B cell (primary cell): ENCODE results near the gene ZNF831. TPM values are rescaled to one million over a fixed set of nuclear protein-coding genes. Genes with fewer than 3 reads are reported as not detected.

Experiments used
- ATAC-seq: fragments of 200-7000 bp; cut with Tn5 transposase; one replicate; pipeline ENCODE4 v1.10.0; 2021; ENCODE audit warnings: low read depth, mild to moderate bottlenecking, moderate number of reproducible peaks, moderate library complexity
- CTCF ChIA-PET: fragments of 350-600 bp; sonication (Branson Sonifier 250); formaldehyde crosslinking; loops from one replicate; lab custom pipeline; 2021; ENCODE audit warnings: antibody characterized with exemption, inconsistent platforms; lab: Charles Lee
- POLR2A ChIA-PET: fragments of 350-600 bp; sonication (Branson Sonifier 250); formaldehyde crosslinking; loops from one replicate; lab custom pipeline; 2021; ENCODE audit warnings: antibody characterized with exemption; lab: Charles Lee
- DNase-seq: peaks from one replicate; pipeline ENCODE4 v3.0.0; 2013
- H2AFZ ChIP-seq: 2 replicates; pipeline ENCODE4 v1.6.1; 2012; ENCODE audit warnings: mild to moderate bottlenecking, low read depth, low read length; ENCODE audit not compliant: insufficient read depth, poor library complexity, severe bottlenecking
- H3K27ac ChIP-seq, 2 donors: 1 replicate in 1 of 2; 2 replicates in 1 of 2; pipeline ENCODE4 v1.5.1; 2012 to 2013; ENCODE audit warnings: low read length in 2 of 2, mild to moderate bottlenecking in 2 of 2, moderate library complexity in 1 of 2
- H3K27me3 ChIP-seq, 4 experiments: fragments of 200-600 bp in 1 of 4; sonication (generic) in 1 of 4; replicated peaks in 1 of 4; 1 replicate in 2 of 4; 2 replicates in 2 of 4; pipeline versions ENCODE4 v1.6.1 to v1.7.0; 2013 to 2016; ENCODE audit warnings: low read length in 3 of 4, mild to moderate bottlenecking in 2 of 4, mixed read lengths in 1 of 4, moderate library complexity in 1 of 4; ENCODE audit not compliant: insufficient read depth in 4 of 4, control insufficient read depth in 3 of 4; ENCODE audit errors: control extremely low read depth in 1 of 4
- H3K36me3 ChIP-seq, 2 experiments: replicated peaks in 1 of 2; 1 replicate in 1 of 2; 2 replicates in 1 of 2; pipeline versions ENCODE4 v1.6.1 to v1.7.1; 2013; ENCODE audit warnings: low read length in 1 of 2; ENCODE audit not compliant: insufficient read depth in 2 of 2, control insufficient read depth in 1 of 2; ENCODE audit errors: control extremely low read depth in 1 of 2, extremely low read depth in 1 of 2
- H3K4me1 ChIP-seq, 2 donors: fragments of 200-600 bp in 1 of 2; sonication (generic) in 1 of 2; 1 replicate in 1 of 2; 2 replicates in 1 of 2; pipeline versions ENCODE4 v1.5.1 to v1.6.1; 2013 to 2017; ENCODE audit warnings: low read length in 2 of 2; ENCODE audit not compliant: control insufficient read depth in 2 of 2, insufficient read depth in 2 of 2
- H3K4me2 ChIP-seq: replicated peaks from 2 replicates; pipeline ENCODE3; 2012; ENCODE audit warnings: mild to moderate bottlenecking, low read depth, low read length; ENCODE audit not compliant: poor library complexity, severe bottlenecking
- H3K4me3 ChIP-seq, 5 experiments: fragments of 200-600 bp in 1 of 5; sonication (generic) in 1 of 5; 1 replicate in 3 of 5; 2 replicates in 2 of 5; pipeline versions ENCODE4 v1.5.1 to v1.7.0; 2011 to 2016; ENCODE audit warnings: low read length in 4 of 5, mild to moderate bottlenecking in 4 of 5, low read depth in 2 of 5, control low read depth in 1 of 5, moderate library complexity in 1 of 5; ENCODE audit not compliant: insufficient read depth in 1 of 5; ENCODE audit errors: control extremely low read depth in 1 of 5, extremely low read depth in 1 of 5
- H3K79me2 ChIP-seq: fragments of 200-600 bp; sonication (generic); one replicate; pipeline ENCODE4 v1.6.0; 2016; ENCODE audit warnings: low read length; ENCODE audit not compliant: control insufficient read depth, insufficient read depth
- H3K9ac ChIP-seq: fragments of 200-600 bp; sonication (generic); 2 replicates; pipeline ENCODE4 v1.6.1; 2017; ENCODE audit warnings: mild to moderate bottlenecking, low read length, moderate library complexity
- H3K9me3 ChIP-seq, 3 donors: one replicate each; pipeline versions ENCODE4 v1.6.1 to v1.7.1; 2013; ENCODE audit warnings: low read length in 2 of 3; ENCODE audit not compliant: control insufficient read depth in 2 of 3, insufficient read depth in 1 of 3; ENCODE audit errors: control extremely low read depth in 1 of 3
- H4K20me1 ChIP-seq: 2 replicates; pipeline ENCODE4 v1.6.0; 2012; ENCODE audit warnings: mild to moderate bottlenecking, low read length; ENCODE audit not compliant: insufficient read depth, control insufficient read depth, poor library complexity, severe bottlenecking
- H3K27ac Mint-ChIP-seq: one replicate; pipeline ENCODE4 v1.8.0; 2021; ENCODE audit warnings: mixed read lengths
- H3K27me3 Mint-ChIP-seq: one replicate; pipeline ENCODE4 v1.8.0; 2021; ENCODE audit warnings: mixed read lengths
- H3K4me1 Mint-ChIP-seq: one replicate; pipeline ENCODE4 v1.8.0; 2021; ENCODE audit warnings: mixed read lengths
- H3K4me3 Mint-ChIP-seq: one replicate; pipeline ENCODE4 v1.8.0; 2021; ENCODE audit warnings: mixed read lengths
- H3K9me3 Mint-ChIP-seq: one replicate; pipeline ENCODE4 v1.8.0; 2022; ENCODE audit warnings: mixed read lengths; ENCODE audit not compliant: insufficient read depth
- CTCF ChIP-seq: fragments of 200-600 bp; IDR thresholded peaks from one replicate; pipeline ENCODE4 v1.8.0; 2022; ENCODE audit warnings: antibody characterized with exemption, mild to moderate bottlenecking
- EZH2 ChIP-seq: IDR thresholded peaks from 2 replicates; pipeline ENCODE4 v1.6.1; 2012; ENCODE audit warnings: borderline replicate concordance, low read depth, mild to moderate bottlenecking, moderate library complexity, low read length; ENCODE audit not compliant: insufficient read depth, poor library complexity, severe bottlenecking
- WGBS: methylation state at CpG from one replicate; pipeline ENCODE4 v1.1.5; 2013; ENCODE audit warnings: missing lambda C conversion rate; ENCODE audit not compliant: insufficient coverage; 5-methylcytosine and 5-hydroxymethylcytosine counted together
- intact Hi-C: fragments of 100-400 bp; cut with micrococcal nuclease; formaldehyde crosslinking; loops from one replicate; pipeline ENCODE4 v1.10.0; 2022
- polyA plus RNA-seq: library from polyadenylated mRNA; depleted of rRNA; stranded (reverse); fragments of >200 nt; gene quantifications from 2 replicates; pipeline ENCODE4 v1.2.3, GENCODE V29; 2012
- total RNA-seq, 2 donors: library from RNA; stranded (reverse); fragments of 120-200 nt in 1 of 2; gene quantifications; 1 replicate in 1 of 2; 2 replicates in 1 of 2; pipeline versions ENCODE4 v1.2.3 to v1.2.4, GENCODE V29; 2013 to 2022

ZNF831 gene
- total and polyA plus RNA-seq, 2 donors (not counting 1 experiment from before 2014, with no cell fraction given), result 1.7 to 14.1 TPM

- H3K27ac Mint-ChIP-seq, result peak overlapping the region; percentile 42
- DNase-seq, result peak; percentile 57
- H3K4me3 Mint-ChIP-seq, result peak overlapping the region; percentile 1
- H3K4me2 ChIP-seq, result peak overlapping the region; percentile 71
- H3K79me2 ChIP-seq, result peaks cover 16% of the 10 kb centered on the region
- no peaks in the 10 kb centered on the region for H3K27me3 ChIP-seq
- H3K9ac ChIP-seq, result no peak overlapping the region
- H4K20me1 ChIP-seq, result no peaks in the 10 kb centered on the region
- 44% methylated on average over 6 of the region's 9 CpGs for WGBS
- ChIA-PET CTCF (interaction anchor here (1.9 kb wide), 1 partner anchor 61 kb away, joined by 7 read pairs; no protein-coding TSS in a partner anchor), POLR2A (interaction anchor here (0.6 kb wide), 1 partner anchor 67 kb away, joined by 6 read pairs; no protein-coding TSS in a partner anchor)
- H2AFZ ChIP-seq, result no peak overlapping the region
- H3K4me3 ChIP-seq, result no peak overlapping the region
- TF ChIP-seq EZH2 (no peak), CTCF (no peak)
- ATAC-seq, result peak; percentile 31
- intact Hi-C loops, result loop anchor here (5.0 kb wide), 1 partner anchor 33 kb away; no protein-coding TSS in a partner anchor
- H3K4me1 Mint-ChIP-seq, result peaks cover 76% of the 10 kb centered on the region
- H3K27me3 Mint-ChIP-seq, result no peaks in the 10 kb centered on the region
- no peaks in the 10 kb centered on the region for H3K36me3 ChIP-seq
- peak overlapping the region; percentile 67 to 86 for H3K27ac ChIP-seq
- H3K9me3 Mint-ChIP-seq, result no peaks in the 10 kb centered on the region
- peaks cover 0 to 14% (median 0%) of the 10 kb centered on the region in 3 donors for H3K9me3 ChIP-seq
- H3K4me1 ChIP-seq, result peaks cover 50 to 56% of the 10 kb centered on the region in 2 donors
Observed at GRCh38 chr20:59148701-59149493, 14.7 kb upstream of the ZNF831 start.
